Measurements from ENCODE around the gene CFAP73.

CFAP73 gene

DNA sequence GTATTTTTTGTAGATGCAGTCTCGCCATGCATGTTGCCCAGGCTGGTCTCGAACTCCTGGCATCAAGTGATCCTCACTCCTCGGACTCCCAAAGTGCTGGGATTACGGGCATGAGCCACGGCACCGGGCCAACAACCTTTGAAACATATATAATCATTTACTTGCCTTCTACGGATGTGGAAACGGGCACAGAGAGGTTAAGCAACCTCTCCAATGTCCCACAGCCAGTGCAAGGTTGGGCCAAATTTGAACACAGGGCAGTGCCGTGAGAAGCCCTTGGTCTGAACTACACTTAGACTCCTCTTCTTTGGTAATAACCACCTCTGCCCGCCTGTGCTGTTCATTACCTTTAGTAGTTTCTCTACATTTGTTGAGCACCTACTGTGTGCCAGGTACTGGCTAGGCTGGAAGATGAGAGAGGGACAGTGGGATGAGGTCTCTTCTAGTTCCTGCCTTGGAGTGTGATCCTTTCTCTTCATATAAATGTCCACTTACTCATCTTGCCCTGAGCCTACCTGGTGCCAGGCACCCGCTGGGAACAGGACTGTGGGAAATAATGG lies 33.6 kb downstream of the CFAP73 start:
- Histone ChIP-seq H3K4me3 (no peak overlapping the region), H3K27ac (no peak overlapping the region)

DNA sequence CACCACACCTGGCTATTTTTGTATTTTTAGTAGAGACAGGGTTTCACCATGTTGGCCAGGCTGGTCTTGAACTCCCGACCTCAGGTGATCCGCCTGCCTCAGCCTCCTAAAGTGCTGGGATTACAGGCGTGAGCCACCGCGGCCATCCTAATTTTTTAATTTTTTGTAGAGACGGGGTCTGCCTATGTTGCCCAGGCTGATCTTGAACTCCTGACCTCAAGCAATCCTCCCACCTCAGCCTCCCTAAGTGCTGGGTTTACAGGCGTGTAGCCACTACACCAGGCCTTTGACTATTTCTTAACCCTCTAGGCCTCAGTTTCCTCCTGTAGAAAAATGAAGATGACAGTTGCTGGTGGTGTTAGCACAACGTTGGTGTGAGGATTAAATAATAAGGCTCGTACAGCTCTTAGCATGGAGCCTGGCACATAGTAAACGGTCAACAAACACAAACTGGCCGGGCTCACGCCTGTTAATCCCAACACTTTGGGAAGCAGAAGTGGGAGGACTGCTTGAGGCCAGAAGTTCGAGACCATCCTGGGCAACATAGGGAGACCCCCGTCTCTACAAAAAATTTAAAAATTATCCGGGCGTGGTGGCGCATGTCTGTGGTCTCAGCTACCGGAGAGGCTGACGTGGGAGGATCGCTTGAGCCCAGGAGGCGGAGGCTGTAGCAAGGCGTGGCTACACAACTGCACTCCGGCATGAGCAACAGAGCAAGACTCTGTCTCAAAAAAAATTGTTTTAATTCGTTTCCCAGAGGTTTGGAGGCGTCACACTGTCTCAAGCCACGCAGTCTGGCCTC lies 34.8 kb downstream of the CFAP73 start:
- Histone ChIP-seq H3K4me3 (peak overlapping the region; percentile 68 to 98 (median 92)), H3K27ac (peak overlapping the region in 20 of 21 experiments; percentile 82 to 100 (median 97))

DNA sequence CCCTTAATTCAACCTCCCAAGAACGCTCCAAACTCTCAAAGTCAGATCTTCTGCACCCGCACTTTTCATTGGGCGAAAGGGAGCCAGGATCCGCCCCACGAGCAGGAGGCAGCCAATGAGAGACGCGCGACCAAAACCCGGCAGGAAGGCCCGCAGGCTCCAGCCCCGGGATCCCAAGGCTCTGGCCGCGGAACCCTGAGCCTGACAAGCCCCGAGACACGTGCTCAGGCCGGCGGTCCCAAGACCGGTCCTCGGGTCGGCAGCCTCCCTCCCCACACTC lies 35.3 kb downstream of the CFAP73 start:
- H3K4me3 ChIP-seq, result peak overlapping the region; percentile 68 to 98 (median 92)
- H3K27ac ChIP-seq, result peak overlapping the region; percentile 82 to 100 (median 97)

DNA sequence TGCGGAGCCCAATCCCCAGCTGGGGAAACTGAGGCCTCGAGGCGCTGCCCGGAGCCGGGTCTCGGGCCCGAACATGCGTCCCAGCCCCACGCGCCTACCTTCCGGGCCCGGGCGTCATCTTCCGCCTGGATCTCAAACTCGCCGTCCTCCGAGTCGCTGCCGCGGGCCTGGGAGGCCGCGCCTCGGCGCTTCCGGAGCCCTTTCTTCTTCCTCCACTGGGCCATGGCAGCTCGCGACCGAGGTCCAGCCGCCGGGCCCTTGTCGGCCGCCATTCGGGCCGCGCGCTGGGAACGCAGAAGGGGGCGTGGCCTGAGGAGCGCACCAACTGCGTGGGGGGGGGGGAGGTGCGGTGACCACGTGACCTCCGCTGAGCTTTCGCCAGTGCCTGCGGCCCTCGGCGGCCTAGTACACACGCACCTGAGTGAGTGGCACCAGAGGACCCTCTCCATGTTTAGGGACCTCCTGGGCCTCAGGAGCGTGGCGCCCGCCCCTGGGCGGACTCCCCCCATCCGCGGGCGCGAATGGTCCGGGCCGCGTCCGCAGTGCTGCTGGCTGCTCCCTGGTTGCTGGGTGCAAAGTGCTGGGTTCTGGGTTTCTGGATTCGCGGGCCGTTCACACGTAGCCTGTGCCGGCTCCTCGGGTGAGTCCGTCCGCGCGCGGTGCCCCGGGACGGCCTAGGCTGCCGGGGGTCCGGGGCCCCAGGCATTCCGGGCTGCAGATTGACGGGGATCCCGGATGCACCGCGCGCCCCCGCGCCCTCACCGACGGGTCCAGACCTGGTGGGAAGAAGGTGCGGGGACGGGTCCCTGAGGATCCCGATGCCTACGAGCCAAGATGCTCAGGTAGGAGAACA lies 35.9 kb downstream of the CFAP73 start, which contains the start of the genes DDX54 and RITA1:
TSS of gene DDX54 (minus strand) at position 299 of the 853 bp plus-strand sequence. CDS start at position 272, 27 bp downstream.
TSS of gene RITA1 (plus strand) at position 542 of the 853 bp plus-strand sequence. CDS start 1,026 bp downstream, outside the sequence.
- Histone ChIP-seq H3K4me3 (peak within 1 kb of the TSS; percentile 68 to 98 (median 92)), H3K27ac (peak within 1 kb of the TSS; percentile 82 to 100 (median 97))

DNA sequence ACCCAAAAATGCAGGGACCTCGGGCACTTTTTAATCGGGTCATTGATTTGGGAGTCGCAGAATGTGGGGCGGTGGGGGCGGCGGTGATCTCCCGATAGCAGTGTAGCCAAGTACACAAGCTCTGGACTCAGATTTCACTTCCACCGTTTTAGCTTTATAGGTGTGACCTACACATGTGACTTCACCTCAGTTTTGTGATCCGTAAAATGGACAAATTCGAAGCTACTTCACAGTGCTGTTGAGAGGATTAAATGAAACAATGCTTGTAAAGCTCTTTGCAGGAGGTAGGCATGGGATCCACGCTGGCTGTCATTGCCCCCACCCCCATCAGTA lies 36.5 kb downstream of the CFAP73 start:
- H3K27ac ChIP-seq, result peak overlapping the region in 19 of 21 experiments; percentile 82 to 100 (median 97)

DNA sequence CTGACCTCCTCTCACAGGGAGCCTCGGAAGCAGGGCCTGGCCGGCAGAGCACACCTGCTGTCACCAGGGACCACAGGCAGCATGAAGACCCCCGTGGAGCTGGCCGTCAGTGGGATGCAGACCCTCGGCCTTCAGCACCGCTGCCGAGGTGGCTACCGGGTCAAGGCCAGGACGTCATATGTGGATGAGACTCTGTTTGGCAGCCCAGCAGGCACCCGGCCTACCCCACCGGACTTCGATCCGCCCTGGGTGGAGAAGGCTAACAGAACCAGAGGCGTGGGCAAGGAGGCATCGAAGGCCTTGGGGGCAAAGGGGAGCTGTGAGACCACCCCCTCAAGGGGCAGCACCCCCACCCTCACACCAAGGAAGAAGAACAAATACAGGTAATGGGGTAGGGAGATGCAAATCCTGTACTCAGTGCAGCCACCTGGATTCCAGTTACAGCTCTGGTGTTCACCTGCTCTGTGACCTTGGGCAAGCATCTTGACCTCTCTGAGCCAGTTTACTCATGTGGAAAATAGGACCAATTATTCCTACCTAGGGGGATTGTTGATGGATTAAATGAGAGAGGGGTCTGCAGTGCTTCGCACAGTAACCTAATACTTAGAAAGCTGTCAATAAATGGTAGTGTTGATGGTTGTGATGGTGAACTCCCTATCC lies 37.3 kb downstream of the CFAP73 start:
- peak overlapping the region in 5 of 21 experiments; percentile 1 to 99 (median 97) for H3K27ac ChIP-seq

More for the DNA sequence above, 36.5 kb downstream of the CFAP73 start:
- peak overlapping the region; percentile 68 to 98 (median 92) for H3K4me3 ChIP-seq

DNA sequence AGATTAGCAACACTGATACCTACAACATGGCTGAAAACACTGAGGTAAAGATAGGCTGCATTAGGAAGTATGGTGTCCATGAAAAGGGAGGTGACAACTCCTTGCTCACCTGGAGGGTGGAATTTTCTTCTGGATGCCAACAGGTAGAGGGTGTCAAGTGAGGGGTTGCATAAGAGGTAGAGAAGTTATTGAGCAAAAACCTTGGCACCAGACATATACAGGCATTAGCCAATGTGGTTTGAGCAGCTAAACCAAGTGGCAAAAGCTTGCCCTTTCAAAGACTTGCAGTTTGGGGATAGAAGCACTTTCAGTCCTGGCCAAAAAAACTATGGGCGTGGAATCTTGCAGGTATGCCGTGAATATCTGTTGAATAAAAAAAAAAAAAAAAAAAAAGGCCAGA lies 39.8 kb downstream of the CFAP73 start:
- Histone ChIP-seq H3K27ac (no peak overlapping the region), H3K4me3 (no peak overlapping the region)

More for the DNA sequence above, 37.3 kb downstream of the CFAP73 start:
- H3K4me3 ChIP-seq, result peak overlapping the region in 3 of 7 experiments; percentile 82 to 98 (median 92)

DNA sequence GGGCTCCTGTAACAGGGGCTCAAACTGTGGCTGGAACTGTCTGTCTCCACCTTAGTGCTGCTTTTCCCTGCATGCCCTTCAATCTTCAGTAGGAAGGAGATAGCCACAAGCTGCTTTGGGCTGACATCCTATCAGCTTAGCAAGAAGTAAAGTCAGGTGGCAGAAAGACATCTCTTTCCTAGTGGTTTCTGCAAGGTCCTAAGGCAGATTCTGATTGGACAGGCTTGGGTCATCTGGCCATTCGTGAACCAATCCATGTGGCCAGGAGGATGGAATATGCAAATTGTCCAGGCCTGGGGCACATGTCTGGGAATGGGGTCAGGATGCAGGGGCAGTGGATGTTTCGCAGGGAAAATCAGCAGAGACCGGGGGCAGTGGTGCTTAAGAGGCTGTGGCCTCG lies 41.2 kb downstream of the CFAP73 start:
- Histone ChIP-seq H3K27ac (peak overlapping the region in 1 of 21 experiments; percentile 59), H3K4me3 (no peak overlapping the region)

DNA sequence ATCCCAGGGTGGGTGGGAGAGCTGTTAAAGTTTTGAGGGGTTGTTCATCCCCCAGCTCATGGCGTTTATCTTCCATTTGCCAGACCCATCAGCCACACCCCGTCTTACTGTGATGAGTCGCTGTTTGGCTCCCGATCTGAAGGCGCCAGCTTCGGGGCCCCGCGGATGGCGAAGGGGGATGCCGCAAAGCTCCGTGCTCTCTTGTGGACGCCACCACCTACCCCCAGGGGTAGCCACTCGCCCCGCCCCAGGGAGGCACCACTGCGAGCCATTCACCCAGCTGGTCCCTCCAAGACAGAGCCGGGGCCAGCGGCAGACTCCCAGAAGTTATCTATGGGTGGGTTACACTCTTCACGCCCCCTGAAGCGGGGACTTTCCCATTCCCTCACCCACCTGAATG lies 41.7 kb downstream of the CFAP73 start:
- H3K27ac ChIP-seq, result peak overlapping the region in 1 of 21 experiments; percentile 59

DNA sequence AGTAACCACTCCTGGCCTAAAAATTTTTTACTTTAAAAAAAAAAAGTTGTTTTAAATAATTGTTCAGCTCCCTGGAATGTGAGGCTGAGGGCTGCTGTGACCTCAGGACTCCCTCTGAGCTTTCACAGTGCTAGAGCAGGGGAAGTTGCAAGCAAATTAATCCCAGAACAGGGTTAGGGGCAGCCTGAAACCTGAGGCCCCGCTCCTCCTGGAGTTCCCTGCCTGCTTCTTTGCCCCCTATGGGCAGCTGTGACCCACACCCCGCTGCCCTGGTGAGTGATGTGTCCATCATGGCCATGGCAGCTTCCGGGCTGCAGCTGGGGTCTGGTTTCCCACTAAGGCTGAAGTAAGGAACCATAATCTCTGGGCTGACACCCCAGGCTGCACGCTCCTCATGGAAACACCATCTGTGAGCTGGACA lies 45.5 kb downstream of the CFAP73 start:
- Histone ChIP-seq H3K27ac (peak overlapping the region in 8 of 21 experiments; percentile 4 to 68 (median 52)), H3K4me3 (no peak overlapping the region)

More for the DNA sequence above, 41.7 kb downstream of the CFAP73 start:
- no peak overlapping the region for H3K4me3 ChIP-seq

DNA sequence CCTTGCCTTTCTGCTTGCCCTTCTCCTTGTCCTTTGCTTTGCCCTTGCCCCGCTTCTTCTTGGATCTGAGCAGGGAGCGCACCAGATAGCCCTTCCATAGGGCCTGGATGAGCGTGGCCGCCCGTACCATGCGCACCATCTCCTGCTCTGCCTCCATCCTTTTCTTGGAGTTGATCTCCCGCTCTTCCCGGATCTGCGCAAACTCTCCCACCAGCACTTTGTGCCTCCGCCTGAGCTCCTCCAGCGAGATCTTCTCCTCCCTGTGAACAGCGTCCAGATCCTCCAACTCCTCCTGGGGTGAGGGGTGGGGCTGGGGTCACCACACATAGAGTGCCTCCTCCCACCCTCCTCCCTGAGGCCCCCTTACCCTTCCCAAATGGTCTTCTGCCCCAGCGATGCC lies 46.1 kb downstream of the CFAP73 start:
- H3K27ac ChIP-seq, result peak overlapping the region in 7 of 21 experiments; percentile 4 to 68 (median 61)

DNA sequence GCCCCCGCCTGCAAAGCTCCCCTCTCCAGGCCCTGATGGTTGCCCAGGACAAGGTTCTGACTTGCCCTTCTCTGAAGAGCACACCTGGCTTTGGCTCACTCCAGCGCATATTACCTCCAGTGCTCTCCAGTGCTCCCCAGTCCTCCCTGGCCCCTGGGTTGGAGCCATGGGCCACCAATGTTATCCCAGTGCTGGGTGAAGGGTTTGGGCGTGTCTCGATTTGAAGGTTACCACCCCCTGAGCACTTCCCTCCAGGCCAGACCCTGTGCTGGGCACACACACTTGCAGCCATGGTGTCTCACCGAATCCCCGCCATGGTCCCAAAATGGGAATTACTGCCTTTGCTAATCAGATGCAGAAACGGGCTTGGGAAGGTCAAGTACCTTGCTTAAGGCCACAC lies 47.1 kb downstream of the CFAP73 start:
- Histone ChIP-seq H3K4me3 (no peak overlapping the region), H3K27ac (no peak overlapping the region)

More for the DNA sequence above, 46.1 kb downstream of the CFAP73 start:
- no peak overlapping the region for H3K4me3 ChIP-seq

DNA sequence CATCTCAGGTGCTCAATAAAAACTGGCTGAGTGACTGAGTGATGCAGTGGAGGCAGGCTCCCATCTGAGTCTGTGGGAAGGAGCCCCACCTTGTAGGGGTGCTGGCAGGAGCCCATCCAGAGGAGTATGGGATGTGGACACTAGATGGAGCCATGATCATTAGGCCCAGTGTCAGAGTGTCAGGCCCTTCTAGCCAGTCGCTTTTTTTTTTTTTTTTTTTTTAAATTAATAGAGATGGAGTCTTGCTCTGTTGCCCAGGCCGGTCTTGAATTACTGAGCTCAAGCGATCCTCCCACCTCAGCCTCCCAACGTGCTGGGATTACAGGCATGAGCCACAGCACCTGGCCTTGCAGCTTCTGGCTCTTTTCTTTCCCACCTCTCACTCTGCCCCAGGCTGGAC lies 47.5 kb downstream of the CFAP73 start:
- Histone ChIP-seq H3K27ac (no peak overlapping the region), H3K4me3 (no peak overlapping the region)

DNA sequence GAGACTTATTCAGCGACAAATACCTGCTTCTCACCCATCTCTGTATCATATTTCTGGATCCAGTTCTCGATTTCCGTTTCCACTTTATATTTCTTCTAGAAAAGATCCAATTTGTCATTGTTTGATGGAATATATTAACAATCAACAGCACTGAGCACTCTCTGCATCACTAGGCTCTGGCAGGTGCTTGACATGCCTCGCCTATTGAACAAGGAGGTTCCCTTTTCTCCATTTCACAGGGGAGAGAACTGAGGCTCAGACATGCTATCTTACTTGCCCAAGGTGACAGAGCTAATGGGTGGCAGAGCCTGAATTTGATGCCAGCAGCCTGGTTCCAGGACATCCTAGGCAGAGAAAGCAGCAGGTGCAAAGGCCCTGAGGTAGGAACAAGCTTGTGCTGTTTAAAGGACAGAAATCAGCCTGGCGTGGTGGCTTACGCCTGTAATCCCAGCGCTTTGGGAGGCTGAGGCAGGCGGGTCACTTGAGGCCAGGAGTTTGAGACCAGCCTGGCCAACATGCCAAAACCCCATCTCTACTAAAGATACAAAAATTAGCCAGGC lies 48.1 kb downstream of the CFAP73 start:
- no peak overlapping the region for H3K4me3 ChIP-seq
- no peak overlapping the region for H3K27ac ChIP-seq

DNA sequence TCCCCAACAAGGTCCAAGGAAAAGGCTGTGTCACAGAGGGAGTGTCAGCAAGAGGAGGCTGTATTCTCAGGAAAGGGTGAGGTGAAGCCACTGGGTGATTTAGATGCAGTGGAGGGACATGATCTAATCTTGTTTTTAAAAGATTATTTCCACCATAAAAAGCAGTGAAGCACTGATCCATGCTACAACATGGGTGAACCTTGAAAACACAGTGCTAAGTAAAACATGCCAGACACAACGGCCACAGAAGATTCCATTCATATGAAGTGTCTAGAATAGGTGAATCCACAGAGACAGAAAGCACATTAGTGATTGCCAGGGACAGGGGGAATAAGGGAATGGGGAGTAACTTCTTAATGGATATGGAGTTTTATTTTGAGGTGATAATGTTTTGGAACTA lies 48.8 kb downstream of the CFAP73 start:
- no peak overlapping the region for H3K27ac ChIP-seq
- H3K4me3 ChIP-seq, result no peak overlapping the region

DNA sequence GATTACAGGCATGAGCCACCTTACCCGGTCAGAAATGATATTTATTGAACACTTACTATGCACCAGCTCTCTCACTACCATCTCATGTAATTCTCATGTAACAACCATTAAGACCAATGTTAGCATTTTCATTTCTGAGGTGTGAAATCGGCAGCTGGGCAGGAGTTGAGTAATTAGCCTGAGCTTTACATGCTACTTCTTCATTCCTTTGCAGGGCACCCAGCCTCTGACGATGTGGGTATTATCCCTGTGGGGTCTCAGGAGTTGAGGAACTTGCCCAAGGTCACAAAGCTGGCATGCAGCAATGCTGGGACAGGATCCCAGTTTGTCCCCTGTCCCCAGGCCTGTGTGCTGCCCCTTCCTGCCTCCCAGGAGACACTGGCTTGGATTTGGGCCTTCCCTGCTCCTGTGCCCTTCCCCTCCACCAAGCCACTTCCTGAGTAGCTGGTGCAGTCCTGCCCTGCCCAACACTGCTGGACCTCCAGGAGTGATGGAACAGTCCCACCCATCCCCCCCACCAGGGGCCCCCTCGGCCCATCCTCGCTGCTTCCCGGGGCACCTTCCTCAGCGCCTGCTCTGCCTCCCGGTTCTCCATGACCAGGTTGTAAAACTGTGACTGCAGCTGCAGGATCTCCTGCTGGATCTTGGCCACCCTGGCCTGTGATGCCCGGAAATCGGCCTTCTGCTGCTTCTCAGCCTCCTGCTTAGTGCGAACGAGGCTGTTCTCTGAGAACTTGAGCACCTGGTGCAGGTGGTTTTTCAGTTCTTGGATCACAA lies 50.7 kb downstream of the CFAP73 start:
- no peak overlapping the region for H3K27ac ChIP-seq

DNA sequence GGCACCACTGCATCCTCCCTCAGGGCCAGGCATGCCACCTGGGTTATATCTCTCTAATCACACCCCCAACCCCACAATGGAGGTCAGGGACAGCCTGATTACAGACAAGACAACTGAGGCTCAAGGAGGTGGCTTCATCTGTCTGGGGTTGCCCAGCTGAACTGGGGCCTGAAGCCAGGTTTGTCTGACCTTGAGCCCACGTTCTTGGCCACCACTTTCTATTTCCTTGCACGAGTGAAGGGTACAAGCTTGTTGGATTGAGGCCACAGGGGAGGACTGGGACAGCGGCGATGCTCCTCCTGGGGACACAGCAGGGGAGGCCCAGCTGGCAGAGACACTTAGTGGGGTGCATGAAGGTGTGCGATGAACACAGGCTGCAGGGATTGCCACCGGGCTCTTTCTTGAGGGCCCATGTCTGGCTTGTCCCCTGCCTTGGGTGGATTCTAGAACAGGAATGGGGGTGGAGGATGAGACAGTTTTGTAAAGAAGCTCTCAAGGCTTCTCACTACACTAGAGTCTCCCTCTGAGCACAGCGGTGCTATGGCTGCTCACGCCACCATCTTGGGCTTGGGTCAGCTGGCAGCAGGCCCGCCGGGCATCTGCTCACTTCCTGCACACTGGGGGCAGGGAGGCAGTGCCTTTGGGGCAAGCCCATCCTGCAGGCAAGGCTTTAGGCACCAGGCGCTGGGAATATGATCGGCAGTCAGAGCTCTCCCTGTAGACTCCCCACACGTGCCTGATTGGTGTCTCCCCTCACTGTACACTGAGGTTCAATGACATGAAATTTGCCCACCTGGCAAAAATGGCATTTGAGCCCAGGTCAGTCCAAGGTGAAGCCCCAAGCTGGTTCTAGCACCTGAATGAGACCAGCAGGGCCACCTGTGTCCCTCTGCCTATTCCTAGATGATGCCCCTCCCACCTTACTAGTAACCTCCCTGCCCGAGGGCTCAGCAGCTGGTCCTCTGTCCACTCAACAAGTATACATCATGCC lies 52.0 kb downstream of the CFAP73 start:
- Histone ChIP-seq H3K27ac (no peak overlapping the region), H3K4me3 (no peak overlapping the region)

More for the DNA sequence above, 50.7 kb downstream of the CFAP73 start:
- no peak overlapping the region for H3K4me3 ChIP-seq

All from skin epidermis (tissue), 12 donors.